H1 (cell line): ENCODE results near the gene KCNJ12. TPM values are rescaled to one million over a fixed set of nuclear protein-coding genes. Genes with fewer than 3 reads are reported as not detected.

Source experiments
- CTCF ChIA-PET: fragments of 300-600 bp; sonication (Branson Sonifier 250); formaldehyde crosslinking; loops from one replicate; lab custom pipeline; 2021; ENCODE audit not compliant: partially characterized antibody; lab: Charles Lee
- POLR2A ChIA-PET: fragments of 300-600 bp; sonication (Branson Sonifier 250); formaldehyde crosslinking; loops from one replicate; lab custom pipeline; 2021; ENCODE audit warnings: inconsistent platforms; ENCODE audit not compliant: partially characterized antibody; lab: Charles Lee
- DNase-seq, 2 experiments: peaks; one replicate each; pipeline versions ENCODE4 v3.0.0 to v3.0.0-alpha.2; 2010 to 2022; ENCODE audit warnings: low spot score in 2 of 2, low read depth in 1 of 2, mixed read lengths in 1 of 2
- FAIRE-seq: peaks from 2 replicates; lab custom pipeline; 2011; peaks lifted over from hg19 to GRCh38; lab: Jason Lieb, UNC
- H2AFZ ChIP-seq: 2 replicates; pipeline ENCODE4 v1.8.1; 2012; ENCODE audit warnings: low read length, inconsistent platforms
- H2AK5ac ChIP-seq: 2 replicates; pipeline ENCODE4 v1.6.1; 2013; ENCODE audit warnings: low read depth, low read length
- H2BK120ac ChIP-seq: replicated peaks from 2 replicates; pipeline ENCODE3; 2013; ENCODE audit warnings: low read depth, low read length, inconsistent platforms
- H2BK12ac ChIP-seq: 2 replicates; pipeline ENCODE4 v1.6.1; 2013; ENCODE audit warnings: low read depth, low read length
- H2BK15ac ChIP-seq: 2 replicates; pipeline ENCODE4 v1.6.1; 2013; ENCODE audit warnings: low read length
- H2BK20ac ChIP-seq: 2 replicates; pipeline ENCODE4 v1.6.1; 2013; ENCODE audit warnings: low read length
- H2BK5ac ChIP-seq: 2 replicates; pipeline ENCODE4 v1.6.1; 2013; ENCODE audit warnings: low read depth, low read length
- H3K14ac ChIP-seq: 2 replicates; pipeline ENCODE4 v1.6.1; 2013; ENCODE audit warnings: inconsistent platforms; ENCODE audit not compliant: insufficient read length
- H3K18ac ChIP-seq: 2 replicates; pipeline ENCODE4 v1.6.1; 2013; ENCODE audit warnings: low read length; ENCODE audit errors: extremely low read depth
- H3K23ac ChIP-seq: 2 replicates; pipeline ENCODE4 v1.6.1; 2013; ENCODE audit warnings: inconsistent platforms; ENCODE audit not compliant: insufficient read length
- H3K23me2 ChIP-seq: 2 replicates; pipeline ENCODE4 v1.6.1; 2013; ENCODE audit warnings: low read depth, low read length
- H3K27ac ChIP-seq: 2 replicates; pipeline ENCODE4 v1.6.1; 2011; ENCODE audit warnings: low read depth, low read length, inconsistent platforms
- H3K27me3 ChIP-seq, 4 experiments: replicated peaks in 1 of 4; 1 replicate in 1 of 4; 2 replicates in 3 of 4; pipeline versions ENCODE4 v1.6.1 to v1.8.1; 2011 to 2013; ENCODE audit warnings: low read length in 3 of 4, mild to moderate bottlenecking in 3 of 4, inconsistent platforms in 2 of 4, mixed read lengths in 2 of 4, moderate library complexity in 1 of 4; ENCODE audit not compliant: control insufficient read depth in 3 of 4, insufficient read depth in 3 of 4; ENCODE audit errors: extremely low read depth in 1 of 4
- H3K36me3 ChIP-seq, 4 experiments: 2 replicates each; pipeline versions ENCODE4 v1.6.1 to v1.8.1; 2011 to 2013; ENCODE audit warnings: mild to moderate bottlenecking in 4 of 4, low read length in 3 of 4, moderate library complexity in 2 of 4, control low read depth in 1 of 4, inconsistent platforms in 1 of 4; ENCODE audit not compliant: insufficient read depth in 4 of 4, control insufficient read depth in 2 of 4
- H3K4ac ChIP-seq: replicated peaks from 2 replicates; pipeline ENCODE3; 2013; ENCODE audit warnings: low read length, low read depth, mixed read lengths, inconsistent platforms; ENCODE audit not compliant: insufficient read length
- H3K4me1 ChIP-seq, 4 experiments: replicated peaks in 1 of 4; 1 replicate in 1 of 4; 2 replicates in 3 of 4; pipeline versions ENCODE4 v1.6.1 to v1.8.1; 2011 to 2013; ENCODE audit warnings: low read length in 3 of 4, inconsistent platforms in 2 of 4, mixed read lengths in 1 of 4; ENCODE audit not compliant: insufficient read depth in 4 of 4, control insufficient read depth in 3 of 4
- H3K4me2 ChIP-seq, 2 experiments: 2 replicates each; pipeline versions ENCODE4 v1.6.1 to v1.8.1; 2011 to 2013; ENCODE audit warnings: low read depth in 2 of 2, low read length in 2 of 2, control low read depth in 1 of 2, inconsistent platforms in 1 of 2, mild to moderate bottlenecking in 1 of 2; ENCODE audit not compliant: insufficient read depth in 1 of 2
- H3K4me3 ChIP-seq, 4 experiments: fragments of 200-600, 300-600 bp in 1 of 4; sonication (generic), shearing (Covaris generic), sonication (Bioruptor Twin) in 1 of 4; 2 replicates each; pipeline versions ENCODE4 v1.5.1 to v1.8.1; 2011 to 2016; ENCODE audit warnings: low read length in 4 of 4, low read depth in 3 of 4, control low read depth in 2 of 4, inconsistent platforms in 2 of 4, mild to moderate bottlenecking in 2 of 4, mixed read lengths in 1 of 4, moderate library complexity in 1 of 4; ENCODE audit not compliant: insufficient read depth in 2 of 4; ENCODE audit errors: extremely low read depth in 1 of 4
- H3K56ac ChIP-seq: replicated peaks from 2 replicates; pipeline ENCODE3; 2013; ENCODE audit warnings: low read depth, mild to moderate bottlenecking, mixed read lengths, low read length, inconsistent platforms; ENCODE audit not compliant: insufficient read length
- H3K79me1 ChIP-seq: 2 replicates; pipeline ENCODE4 v1.6.1; 2013; ENCODE audit warnings: low read depth, low read length, control low read depth
- H3K79me2 ChIP-seq, 2 experiments: 2 replicates each; pipeline versions ENCODE4 v1.6.1 to v1.8.1; 2012 to 2013; ENCODE audit warnings: low read length in 2 of 2, mild to moderate bottlenecking in 2 of 2, inconsistent platforms in 1 of 2; ENCODE audit not compliant: insufficient read depth in 2 of 2, control insufficient read depth in 1 of 2
- H3K9ac ChIP-seq, 4 experiments: replicated peaks in 1 of 4; 1 replicate in 1 of 4; 2 replicates in 3 of 4; pipeline versions ENCODE4 v1.6.1 to v1.8.1; 2011 to 2013; ENCODE audit warnings: low read depth in 3 of 4, low read length in 3 of 4, control low read depth in 2 of 4, mild to moderate bottlenecking in 2 of 4, moderate library complexity in 2 of 4, inconsistent platforms in 1 of 4; ENCODE audit errors: extremely low read depth in 1 of 4
- H3K9me3 ChIP-seq, 2 experiments: 2 replicates each; pipeline versions ENCODE4 v1.6.1 to v1.8.1; 2012 to 2013; ENCODE audit warnings: mild to moderate bottlenecking in 2 of 2, moderate library complexity in 2 of 2, control low read depth in 1 of 2, inconsistent platforms in 1 of 2, low read depth in 1 of 2, low read length in 1 of 2, mixed read lengths in 1 of 2; ENCODE audit not compliant: insufficient read depth in 2 of 2
- H4K20me1 ChIP-seq, 2 experiments: replicated peaks in 1 of 2; 2 replicates each; pipeline versions ENCODE3 to v1.8.1; 2011 to 2013; ENCODE audit warnings: inconsistent platforms in 2 of 2, low read length in 2 of 2, mild to moderate bottlenecking in 1 of 2; ENCODE audit not compliant: insufficient read depth in 2 of 2, control insufficient read depth in 1 of 2
- H4K5ac ChIP-seq: 2 replicates; pipeline ENCODE4 v1.6.1; 2013; ENCODE audit warnings: low read length, low read depth, mixed read lengths, inconsistent platforms; ENCODE audit not compliant: insufficient read length
- H4K8ac ChIP-seq: 2 replicates; pipeline ENCODE4 v1.8.0; 2013; ENCODE audit warnings: mild to moderate bottlenecking, moderate library complexity, low read length, inconsistent platforms; ENCODE audit not compliant: insufficient read depth; ENCODE audit errors: extremely low read depth
- H4K91ac ChIP-seq: replicated peaks from 2 replicates; pipeline ENCODE3; 2013; ENCODE audit warnings: low read length, mixed read lengths, inconsistent platforms; ENCODE audit not compliant: insufficient read length
- ASH2L ChIP-seq: fragments of 200-600, 300-600 bp; sonication (generic); IDR thresholded peaks from one replicate; pipeline ENCODE4 v1.7.1; 2017; ENCODE audit warnings: low read length
- CBX5 ChIP-seq: fragments of 300-800, 300-1000 bp; sonication (generic); IDR thresholded peaks from 2 replicates; pipeline ENCODE4 v1.7.1; 2016; ENCODE audit warnings: antibody characterized with exemption, low read length, low read depth
- FOSL1 ChIP-seq: IDR thresholded peaks from 2 replicates; pipeline ENCODE4 v1.6.1; 2011; ENCODE audit warnings: mild to moderate bottlenecking, low read depth, low read length, moderate library complexity; ENCODE audit not compliant: insufficient read depth
- JUND ChIP-seq: IDR thresholded peaks from 2 replicates; pipeline ENCODE4 v1.6.1; 2011; ENCODE audit warnings: mild to moderate bottlenecking, improper control_type of control experiment, low read length
- KDM1A ChIP-seq: fragments of 200-600, 300-600 bp; sonication (generic); IDR thresholded peaks from 2 replicates; pipeline ENCODE4 v1.7.1; 2016; ENCODE audit warnings: mild to moderate bottlenecking, low read length, borderline replicate concordance
- KDM5A ChIP-seq: fragments of 200-600 bp; IDR thresholded peaks from 2 replicates; pipeline ENCODE4 v1.7.1; 2012; ENCODE audit warnings: mild to moderate bottlenecking, low read length, inconsistent platforms, mixed read lengths
- POLR2A ChIP-seq, 2 experiments: IDR thresholded peaks; 1 replicate in 1 of 2; 2 replicates in 1 of 2; pipeline ENCODE4 v1.6.1; 2011; ENCODE audit warnings: low read depth in 2 of 2, low read length in 2 of 2, mild to moderate bottlenecking in 2 of 2; ENCODE audit errors: control extremely low read depth in 1 of 2
- POU5F1 ChIP-seq: IDR thresholded peaks from 2 replicates; pipeline ENCODE4 v1.6.1; 2011; ENCODE audit warnings: low read depth, mild to moderate bottlenecking, low read length, moderate library complexity
- YY1 ChIP-seq: IDR thresholded peaks from 2 replicates; pipeline ENCODE4 v1.6.1; 2011; ENCODE audit warnings: low read depth, mild to moderate bottlenecking, low read length
- ZNF274 ChIP-seq: IDR thresholded peaks from 2 replicates; pipeline ENCODE4 v1.7.0; 2012; ENCODE audit warnings: low read length, borderline replicate concordance; ENCODE audit errors: extremely low read depth
- WGBS, 2 experiments: shearing (Covaris generic) in 1 of 2; methylation state at CpG; one replicate each; pipeline versions ENCODE4 v1.1.6 to v1.1.7; 2013 to 2015; ENCODE audit warnings: low lambda C conversion rate in 2 of 2, mixed read lengths in 2 of 2, inconsistent platforms in 1 of 2, low coverage in 1 of 2, missing lambda C conversion rate in 1 of 2; ENCODE audit not compliant: insufficient replicate concordance in 2 of 2, insufficient coverage in 1 of 2, insufficient read length in 1 of 2; ENCODE audit errors: extremely low coverage in 1 of 2, missing lambda C conversion rate in 1 of 2; 5-methylcytosine and 5-hydroxymethylcytosine counted together
- polyA plus RNA-seq, 7 experiments: library from polyadenylated mRNA; depleted of rRNA in 3 of 7; stranded (reverse) in 5 of 7; unstranded in 2 of 7; fragments of >200 nt in 5 of 7; fragments of 200-250 nt in 2 of 7; gene quantifications; 1 replicate in 5 of 7; 2 replicates in 1 of 7; 4 replicates in 1 of 7; pipeline versions ENCODE4 v1.2.1 to v1.2.3, GENCODE V29; 2011 to 2013; ENCODE audit warnings: missing spikeins in 2 of 7, mixed read lengths in 2 of 7
- total RNA-seq: library from RNA; stranded (reverse); fragmentation: NEBNext Ultra II Directional; extraction: Animal tissue kit (Norgen Biotek cat#: 25700); gene quantifications from 2 replicates; pipeline ENCODE4 v1.2.1, GENCODE V29; 2021

The KCNJ12 gene
- total and polyA plus RNA-seq, 2 of the 8 experiments (the other 6 are each of a cell fraction or from before 2014, with no cell fraction given): 1.2 to 1.5 TPM

GRCh38 chr17:21397341-21398190, 21.4 kb downstream of the KCNJ12 start:
- POLR2A ChIA-PET: no interaction called here
- no peak overlapping the region for H3K23ac ChIP-seq

More at GRCh38 chr17:21397341-21398190, 21.4 kb downstream of the KCNJ12 start:
- no peak overlapping the region for H2BK12ac ChIP-seq
- no peak overlapping the region for H3K4me3 ChIP-seq
- CTCF ChIA-PET: interaction anchor here (0.8 to 3.1 kb wide), 5 partner anchors 19 to 147 kb away, joined by 3 to 8 read pairs (median 3); no protein-coding TSS in a partner anchor
- DNase-seq: no peak
- peaks cover 0 to 8% (median 2%) of the 10 kb centered on the region in 4 experiments; a peak in 2 of 7 replicates for H3K4me1 ChIP-seq
- no peak overlapping the region for H3K14ac ChIP-seq
- no peak overlapping the region for H3K56ac ChIP-seq
- H2BK5ac ChIP-seq: no peak overlapping the region
- H3K18ac ChIP-seq: no peak overlapping the region
- no peak overlapping the region for H3K9ac ChIP-seq
- no peak overlapping the region for H3K4me2 ChIP-seq
- no peaks in the 10 kb centered on the region for H3K79me2 ChIP-seq
- H2BK120ac ChIP-seq: no peak overlapping the region
- no peaks in the 10 kb centered on the region for H3K23me2 ChIP-seq
- no peak overlapping the region for H2AK5ac ChIP-seq
- no peaks in the 10 kb centered on the region for H3K36me3 ChIP-seq
- no peak overlapping the region for H2AFZ ChIP-seq
- FAIRE-seq: no peak
- H3K4ac ChIP-seq: no peak overlapping the region
- H4K20me1 ChIP-seq: no peaks in the 10 kb centered on the region
- peaks cover 0 to 3% of the 10 kb centered on the region in 2 experiments; a peak in 1 of 4 replicates for H3K9me3 ChIP-seq
- 86% methylated on average over 24 of the region's 28 CpGs; no CpG with 5 or more reads in 1 of the 2 experiments for WGBS, 2 experiments
- no peaks in the 10 kb centered on the region for H3K27me3 ChIP-seq
- H2BK15ac ChIP-seq: no peak overlapping the region
- peak overlapping the region; percentile 57; the same call in 1 of the 2 replicates for H4K8ac ChIP-seq
- H4K91ac ChIP-seq: no peak overlapping the region
- no peak overlapping the region for H3K27ac ChIP-seq
- H2BK20ac ChIP-seq: no peak overlapping the region
- no peak overlapping the region for H4K5ac ChIP-seq
- no peaks in the 10 kb centered on the region for H3K79me1 ChIP-seq
- TF ChIP-seq POLR2A (IDR thresholded peaks at IDR 0.05; ENCODE audit: control extremely low read depth in 1 of 2, low read depth in 2 of 2, low read length in 2 of 2) (no peak), YY1 (no peak), JUND (no peak), POU5F1 (no peak), KDM5A (no peak), KDM1A (no peak), FOSL1 (no peak), CBX5 (no peak), ZNF274 (no peak), ASH2L (no peak)
- TF ChIP-seq, all 59 proteins: peak for 0
